Stimulated activated CD4-positive, alpha-beta T cell treated with anti-CD3 and anti-CD28 coated beads, Interleukin-15, amount 100 ng/mL, for 48 hours (primary cell): ENCODE results near the gene C10orf88.

Experiments
- DNase-seq, 2 donors: peaks; one replicate each; pipeline ENCODE4 v3.0.0-alpha.2; 2020; ENCODE audit warnings: low read depth in 2 of 2

Gene C10orf88, protein sequence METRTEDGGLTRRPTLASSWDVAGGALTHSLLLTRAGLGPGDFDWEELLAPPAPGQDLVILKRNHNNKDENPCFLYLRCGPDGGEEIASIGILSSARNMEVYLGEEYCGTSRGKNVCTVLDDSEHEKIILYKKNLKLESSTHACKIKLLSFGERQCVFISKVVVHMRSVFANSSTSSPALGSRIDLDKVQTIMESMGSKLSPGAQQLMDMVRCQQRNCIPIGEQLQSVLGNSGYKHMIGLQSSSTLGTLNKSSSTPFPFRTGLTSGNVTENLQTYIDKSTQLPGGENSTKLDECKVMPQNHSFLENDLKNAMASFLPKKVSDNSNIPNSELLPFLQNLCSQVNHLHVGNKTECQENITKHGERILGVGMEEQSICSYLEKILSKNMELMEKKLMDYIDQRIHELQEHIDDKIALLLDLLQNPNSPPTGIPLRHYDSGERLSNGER

GRCh38 chr10:122953902-122954730 is at the start of gene C10orf88:
C10orf88 (minus strand) TSS chr10:122954227; CDS start chr10:122954178, 49 bp downstream.
- DNase-seq = peak; percentile 95

- DNase-seq = no peak
These were observed 47.3 kb upstream of the C10orf88 start for GRCh38 chr10:123001370-123001769.

DNA sequence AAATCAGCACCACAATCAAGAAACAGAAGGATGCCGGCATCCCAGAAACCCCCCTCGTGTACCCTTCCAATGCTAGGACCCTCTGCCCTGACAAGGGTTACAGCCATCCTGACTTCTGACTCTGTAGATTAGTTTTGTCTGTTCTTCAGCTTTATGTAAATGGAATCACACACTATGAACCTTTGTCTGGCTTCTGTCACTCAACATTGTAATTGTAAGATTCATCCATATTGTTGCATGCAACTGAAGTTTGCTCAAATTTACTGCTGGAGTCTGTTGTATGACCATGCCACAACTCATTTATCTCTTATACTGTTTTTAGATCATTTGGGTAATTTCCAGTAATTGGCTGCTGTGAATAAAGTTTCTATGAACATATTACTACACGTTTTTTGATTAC is 46.1 kb upstream of the C10orf88 start:
- no peak for DNase-seq

- DNase-seq = no peak
These were observed 45.3 kb upstream of the C10orf88 start for GRCh38 chr10:122999347-122999746.

DNA sequence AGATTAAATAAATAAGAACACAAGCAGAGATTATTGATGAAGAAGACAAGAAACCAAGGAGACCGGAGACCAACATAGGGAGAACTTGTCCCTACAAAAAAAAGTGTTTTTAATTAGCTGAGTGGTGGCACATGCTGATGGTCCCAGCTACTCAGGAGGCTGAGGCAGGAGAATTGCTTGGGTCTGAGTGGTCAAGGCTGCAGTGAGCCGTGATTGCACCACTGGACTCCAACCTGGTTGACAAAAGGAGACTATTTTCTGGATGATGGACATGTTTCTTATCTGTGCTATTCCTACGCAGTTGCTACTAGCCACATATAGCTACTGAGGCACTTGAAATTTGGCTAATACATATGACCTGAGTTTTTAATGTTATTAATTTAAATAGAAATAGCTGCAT is 44.9 kb upstream of the C10orf88 start:
- no peak for DNase-seq

DNA sequence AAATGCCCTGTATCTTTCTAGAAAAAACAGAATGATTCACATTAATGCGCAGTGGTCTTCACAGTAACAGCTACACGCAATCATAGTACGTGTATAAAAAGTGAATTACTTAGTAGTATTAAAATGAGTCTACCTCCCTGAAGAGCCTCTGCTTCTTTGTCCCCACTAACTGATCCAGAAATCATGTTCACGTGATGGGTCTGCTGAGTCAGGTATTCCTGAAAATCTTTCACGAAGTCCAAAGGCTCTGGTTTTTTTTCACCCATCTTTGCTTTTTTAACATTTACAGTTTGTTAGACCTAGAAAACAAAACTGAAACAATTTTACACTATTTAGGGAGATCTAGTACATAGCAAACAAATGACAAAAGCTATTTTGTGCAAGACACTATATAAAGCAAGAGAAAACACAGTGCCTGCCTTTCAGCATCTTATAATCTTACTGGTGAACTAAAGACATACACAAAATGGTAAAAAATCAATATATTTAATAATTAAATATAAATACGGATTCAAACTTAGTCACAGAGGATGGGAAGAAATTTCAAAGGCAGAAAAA is 44.4 kb upstream of the C10orf88 start:
- no peak for DNase-seq

DNA sequence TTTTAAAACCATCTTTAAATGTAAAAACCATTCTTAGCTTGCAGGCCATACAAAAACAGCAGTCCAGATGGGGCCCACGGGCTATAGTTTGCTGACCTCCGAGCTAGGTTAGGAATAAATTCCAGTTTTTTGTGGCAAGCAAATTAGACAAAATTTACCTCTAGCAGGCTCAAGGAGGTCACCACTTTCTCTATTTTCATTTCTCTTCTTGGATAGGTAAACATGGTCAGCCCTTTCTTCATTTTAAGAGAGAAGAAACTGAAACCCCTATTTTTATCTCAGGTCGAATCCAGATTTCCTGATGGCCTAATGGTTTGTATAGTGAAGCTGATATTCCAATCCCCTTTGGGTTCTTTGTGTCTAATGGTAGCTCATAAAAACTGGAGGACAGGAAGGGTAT is 43.8 kb upstream of the C10orf88 start:
- DNase-seq = no peak

GRCh38 chr10:122995936-122996335 is 41.9 kb upstream of the C10orf88 start:
- DNase-seq = no peak

- no peak for DNase-seq
These were observed 39.8 kb upstream of the C10orf88 start for GRCh38 chr10:122993797-122994336.

- no peak for DNase-seq
These were observed 38.1 kb upstream of the C10orf88 start for GRCh38 chr10:122992031-122992585.

GRCh38 chr10:122990278-122990677 is 36.3 kb upstream of the C10orf88 start:
- DNase-seq = no peak

GRCh38 chr10:122988501-122988900 is 34.5 kb upstream of the C10orf88 start:
- no peak for DNase-seq

- no peak for DNase-seq
These were observed 32.3 kb upstream of the C10orf88 start for GRCh38 chr10:122986335-122986734.

- DNase-seq = no peak
These were observed 30.7 kb upstream of the C10orf88 start for GRCh38 chr10:122984708-122985107.

DNA sequence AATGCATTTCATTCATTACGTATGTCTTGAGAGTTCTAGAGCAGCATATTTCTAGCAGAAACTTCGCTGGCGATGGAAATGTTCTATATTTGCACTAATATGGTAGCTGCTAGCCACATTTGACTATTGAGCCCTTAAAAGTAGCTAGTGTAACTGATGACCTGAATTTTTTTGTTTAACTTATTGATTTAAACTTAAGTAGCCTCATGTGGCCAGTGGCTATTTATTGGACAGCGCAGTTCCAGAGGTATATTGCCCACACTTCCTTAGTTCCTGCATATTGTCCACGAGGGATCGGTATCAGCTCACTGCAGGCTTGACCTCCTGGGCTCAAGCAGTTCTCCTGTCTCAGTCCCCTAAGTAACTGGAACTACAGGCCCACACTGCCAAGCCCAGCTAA is 29.9 kb upstream of the C10orf88 start:
- no peak for DNase-seq

DNA sequence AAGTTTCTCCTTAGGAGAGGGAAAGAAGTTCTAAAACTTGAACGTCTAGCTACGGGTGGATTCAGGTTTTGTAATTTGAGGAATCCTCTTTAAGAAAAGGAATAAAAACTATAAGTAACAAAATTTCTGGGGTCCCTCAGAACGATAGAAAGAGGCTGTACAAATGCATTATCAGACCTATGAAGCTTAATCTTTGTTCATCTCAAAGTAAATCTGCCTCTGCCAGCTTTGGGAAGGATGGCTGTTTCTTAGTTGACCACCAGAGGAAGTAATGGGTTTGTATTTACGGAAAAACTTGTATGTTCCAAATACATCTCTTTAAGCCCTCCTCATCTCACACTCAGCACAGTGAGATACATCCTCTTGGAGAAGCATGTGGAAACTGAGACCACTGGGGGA is 27.0 kb upstream of the C10orf88 start:
- no peak for DNase-seq

GRCh38 chr10:122980209-122981065 is 26.4 kb upstream of the C10orf88 start, which contains the start of gene PSTK:
PSTK (plus strand) TSS chr10:122980401; CDS start chr10:122980480, 79 bp downstream.
- DNase-seq = peak; percentile 83 to 84

GRCh38 chr10:122974543-122975064 is 20.6 kb upstream of the C10orf88 start:
- DNase-seq = no peak

DNA sequence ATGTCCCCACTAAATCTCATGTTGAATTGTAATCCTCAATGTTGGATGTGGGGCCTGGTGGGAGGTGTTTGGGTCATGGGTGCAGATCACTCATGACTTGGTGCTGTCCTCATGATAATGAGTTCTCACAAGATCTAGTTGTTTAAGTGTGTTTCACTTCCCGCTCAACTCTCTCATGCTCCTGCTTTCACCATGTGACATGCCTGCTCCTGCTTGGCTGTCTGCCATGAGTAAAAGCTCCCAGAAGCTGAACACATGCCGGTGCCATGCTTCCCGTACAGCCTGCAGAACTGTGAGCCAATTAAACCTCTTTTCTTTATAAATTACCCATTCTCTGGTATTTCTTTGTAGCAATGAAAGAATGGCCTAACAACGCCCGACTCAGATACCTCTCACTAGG is 20.0 kb upstream of the C10orf88 start:
- DNase-seq = no peak

DNA sequence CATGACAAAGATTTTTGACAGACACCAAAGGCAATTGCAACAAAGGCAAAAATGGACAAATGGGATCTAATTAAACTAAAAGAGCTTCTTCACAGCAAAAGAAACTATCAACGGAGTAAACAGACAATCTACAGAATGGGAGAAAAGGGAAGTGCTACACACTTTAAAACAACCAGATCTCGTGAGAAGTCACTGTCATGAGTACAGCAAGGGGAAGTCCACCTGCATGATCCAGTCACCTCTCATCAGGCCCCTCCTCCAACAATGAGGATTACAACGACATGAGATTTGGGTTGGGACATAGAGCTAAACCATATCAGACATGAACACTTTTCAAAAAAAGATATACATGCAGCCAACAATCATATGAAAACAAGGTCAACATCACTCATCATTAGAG is 14.7 kb upstream of the C10orf88 start:
- DNase-seq = no peak

DNA sequence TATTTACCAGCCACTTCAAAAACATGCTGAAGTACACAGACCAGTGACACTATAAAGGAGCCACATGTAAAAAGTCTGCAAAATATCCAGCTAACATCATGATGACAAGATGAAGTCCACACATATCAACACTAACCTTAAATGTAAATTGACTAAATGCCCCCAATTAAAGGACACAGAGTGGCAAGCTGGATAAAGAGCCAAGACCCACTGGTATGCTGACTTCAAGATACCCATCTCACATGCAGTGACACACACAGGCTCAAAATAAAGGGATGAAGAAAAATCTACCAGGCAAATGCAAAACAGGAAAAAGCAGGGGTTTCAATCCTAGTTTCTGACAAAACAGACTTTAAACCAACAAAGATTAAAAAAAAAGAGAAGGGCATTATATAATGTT is 12.9 kb upstream of the C10orf88 start:
- no peak for DNase-seq
